LNCaP clone FGC (cell line): ENCODE results near the gene MRGPRE.

Source experiments
- DNase-seq: peaks from one replicate; pipeline ENCODE4 v3.0.0-alpha.2; 2011; ENCODE audit warnings: low read depth
- H3K4me3 ChIP-seq: 2 replicates; pipeline ENCODE4 v1.5.1; 2011; ENCODE audit warnings: mild to moderate bottlenecking, low read depth, low read length, control low read depth
- CTCF ChIP-seq: IDR thresholded peaks from 2 replicates; pipeline ENCODE4 v1.5.1; 2012; ENCODE audit warnings: mild to moderate bottlenecking; ENCODE audit not compliant: control insufficient read depth, insufficient read depth; ENCODE audit errors: extremely low read depth

MRGPRE gene

GRCh38 chr11:3204141-3205015, 27.8 kb downstream of the MRGPRE start:
- H3K4me3 ChIP-seq: no peak overlapping the region
- no peak for TF ChIP-seq CTCF

GRCh38 chr11:3203221-3204043, 28.8 kb downstream of the MRGPRE start:
- H3K4me3 ChIP-seq: no peak overlapping the region
- peak; percentile 3 for DNase-seq
- no peak for TF ChIP-seq CTCF

More at GRCh38 chr11:3204141-3205015, 27.8 kb downstream of the MRGPRE start:
- DNase-seq: no peak

- no peak for TF ChIP-seq CTCF
- no peak overlapping the region for H3K4me3 ChIP-seq
These were observed 29.5 kb downstream of the MRGPRE start for GRCh38 chr11:3202759-3203158.

GRCh38 chr11:3202305-3202704, 29.9 kb downstream of the MRGPRE start:
- no peak for DNase-seq
- H3K4me3 ChIP-seq: no peak overlapping the region
- no peak for TF ChIP-seq CTCF

More at GRCh38 chr11:3202759-3203158, 29.5 kb downstream of the MRGPRE start:
- no peak for DNase-seq

- no peak overlapping the region for H3K4me3 ChIP-seq
- DNase-seq: no peak
- no peak for TF ChIP-seq CTCF
These were observed 30.5 kb downstream of the MRGPRE start for GRCh38 chr11:3201677-3202181.

GRCh38 chr11:3201112-3201581, 31.1 kb downstream of the MRGPRE start:
- no peak for TF ChIP-seq CTCF
- DNase-seq: no peak
- no peak overlapping the region for H3K4me3 ChIP-seq
